NCI-H2171 (cell line): ENCODE results near the gene SLC29A2.

Experiments used
- DNase-seq: peaks from one replicate; lab custom pipeline; 2025; lab: John Stamatoyannopoulos, UW

Gene SLC29A2

GRCh38 chr11:66349084-66349386, 22.5 kb downstream of the SLC29A2 start:
- DNase-seq: no peak

DNA sequence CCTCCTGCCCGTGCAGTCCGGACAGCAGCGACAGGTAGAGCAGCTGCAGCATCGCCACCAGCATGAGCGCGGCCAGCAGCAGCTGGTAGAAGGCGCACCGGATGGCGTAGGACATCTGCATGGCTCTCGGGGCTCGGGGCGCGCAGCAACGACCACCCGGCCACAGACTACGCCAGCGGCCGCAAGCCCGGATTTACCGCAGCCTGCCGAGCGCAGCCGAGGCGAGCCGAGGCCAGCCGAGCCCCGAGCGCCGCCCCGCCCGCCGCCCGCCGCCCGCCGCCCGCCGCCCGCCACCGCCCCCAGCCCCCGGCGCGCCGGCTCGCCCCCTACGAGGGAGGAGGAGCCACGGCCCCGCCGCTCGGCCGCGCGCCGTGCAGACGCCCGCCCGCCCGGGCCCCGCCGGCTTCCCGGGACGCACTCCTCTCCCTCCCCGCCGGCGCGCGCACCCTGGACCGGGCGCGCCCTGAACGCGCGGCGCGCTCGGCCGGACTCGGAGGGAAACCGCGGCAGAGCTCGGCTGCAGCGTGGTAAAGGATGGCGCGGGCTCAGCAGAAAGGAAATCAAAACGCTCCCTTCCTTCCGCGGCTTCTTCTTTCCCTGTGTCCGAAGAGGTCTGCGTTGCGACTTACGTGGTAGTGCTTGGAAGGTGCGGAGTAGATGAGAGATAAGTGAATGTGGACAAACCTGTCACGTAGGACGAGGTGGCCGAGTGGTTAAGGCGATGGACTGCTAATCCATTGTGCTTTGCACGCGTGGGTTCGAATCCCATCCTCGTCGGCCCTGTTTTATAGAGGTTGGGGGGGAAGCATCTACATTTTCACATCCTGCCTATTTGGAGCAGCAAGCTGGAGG, 23.9 kb downstream of the SLC29A2 start, which contains the start of gene B4GAT1:
TSS of gene B4GAT1 (minus strand) at position 205 of the 852 bp plus-strand sequence. CDS start at position 121, 84 bp downstream.
- DNase-seq: peak; percentile 73

DNA sequence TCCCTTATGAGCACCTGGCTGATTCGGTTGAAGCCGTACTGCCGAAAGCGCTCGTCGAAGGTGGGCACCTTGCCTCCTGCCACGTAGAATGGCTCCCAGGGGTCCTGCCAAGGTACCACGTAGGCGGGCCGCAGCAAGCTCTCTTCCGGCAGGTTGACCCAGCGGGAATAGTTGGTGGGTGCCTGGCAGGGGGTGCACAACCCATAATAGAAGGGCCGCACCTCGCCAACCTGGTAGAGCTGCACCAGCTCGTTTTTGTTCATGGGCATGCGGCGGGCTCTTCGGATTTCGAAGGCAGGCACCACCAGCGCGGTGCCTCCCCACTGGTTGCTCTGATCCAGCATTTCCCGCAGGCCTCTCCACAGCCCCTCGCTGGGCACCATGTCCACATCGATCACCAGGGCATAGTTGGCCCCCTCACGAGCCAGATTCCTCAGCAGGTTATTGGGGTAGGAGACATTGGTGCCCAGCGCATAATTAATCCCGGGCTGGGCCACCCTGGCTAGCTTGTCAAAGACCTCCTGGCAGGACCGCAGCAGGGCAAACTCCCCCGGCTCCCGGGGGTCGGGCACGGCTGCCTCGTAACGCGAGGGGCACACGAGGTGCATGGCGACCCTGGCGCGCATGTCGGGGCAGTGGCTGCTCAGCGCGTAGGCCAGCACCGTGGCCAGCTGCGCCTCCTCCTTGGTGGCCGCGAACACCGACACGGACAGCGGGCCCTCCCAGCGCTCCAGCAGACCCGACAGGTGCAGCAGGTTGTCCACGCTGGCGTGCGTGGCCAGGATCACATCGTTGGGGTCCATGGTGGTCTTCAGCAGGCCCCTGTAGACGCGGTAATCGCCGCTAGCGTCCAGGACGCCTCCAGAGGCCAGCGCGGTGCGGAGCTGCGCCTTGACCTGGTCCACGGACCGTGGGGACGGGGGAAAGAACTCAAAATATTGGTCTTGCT, 24.8 kb downstream of the SLC29A2 start:
- no peak for DNase-seq

DNA sequence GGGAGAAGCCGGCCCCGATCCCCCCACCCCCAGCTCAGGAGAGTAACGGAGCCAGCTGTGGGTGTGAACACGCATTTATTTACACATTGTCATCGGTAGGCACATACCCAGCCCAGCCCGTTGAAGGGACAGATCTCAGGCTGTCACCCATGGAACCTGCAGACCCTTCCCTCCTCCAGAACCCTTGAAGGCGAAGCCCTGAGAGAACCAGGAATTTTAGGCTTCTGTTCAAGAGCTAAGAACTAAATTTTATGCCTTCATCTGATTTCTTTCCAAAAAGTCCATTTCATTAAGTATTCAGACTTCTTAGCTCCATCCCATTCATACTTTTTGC, 26.3 kb downstream of the SLC29A2 start:
- no peak for DNase-seq

- peak; percentile 93 for DNase-seq
Measured at GRCh38 chr11:66344550-66345315, 26.8 kb downstream of the SLC29A2 start, which contains the start of gene BRMS1. BRMS1 (minus strand) TSS chr11:66345104; CDS start chr11:66342234, 2,870 bp downstream.

- no peak for DNase-seq
Measured at GRCh38 chr11:66343176-66343575, 28.4 kb downstream of the SLC29A2 start.

GRCh38 chr11:66341502-66342126, 29.9 kb downstream of the SLC29A2 start:
- DNase-seq: no peak

DNA sequence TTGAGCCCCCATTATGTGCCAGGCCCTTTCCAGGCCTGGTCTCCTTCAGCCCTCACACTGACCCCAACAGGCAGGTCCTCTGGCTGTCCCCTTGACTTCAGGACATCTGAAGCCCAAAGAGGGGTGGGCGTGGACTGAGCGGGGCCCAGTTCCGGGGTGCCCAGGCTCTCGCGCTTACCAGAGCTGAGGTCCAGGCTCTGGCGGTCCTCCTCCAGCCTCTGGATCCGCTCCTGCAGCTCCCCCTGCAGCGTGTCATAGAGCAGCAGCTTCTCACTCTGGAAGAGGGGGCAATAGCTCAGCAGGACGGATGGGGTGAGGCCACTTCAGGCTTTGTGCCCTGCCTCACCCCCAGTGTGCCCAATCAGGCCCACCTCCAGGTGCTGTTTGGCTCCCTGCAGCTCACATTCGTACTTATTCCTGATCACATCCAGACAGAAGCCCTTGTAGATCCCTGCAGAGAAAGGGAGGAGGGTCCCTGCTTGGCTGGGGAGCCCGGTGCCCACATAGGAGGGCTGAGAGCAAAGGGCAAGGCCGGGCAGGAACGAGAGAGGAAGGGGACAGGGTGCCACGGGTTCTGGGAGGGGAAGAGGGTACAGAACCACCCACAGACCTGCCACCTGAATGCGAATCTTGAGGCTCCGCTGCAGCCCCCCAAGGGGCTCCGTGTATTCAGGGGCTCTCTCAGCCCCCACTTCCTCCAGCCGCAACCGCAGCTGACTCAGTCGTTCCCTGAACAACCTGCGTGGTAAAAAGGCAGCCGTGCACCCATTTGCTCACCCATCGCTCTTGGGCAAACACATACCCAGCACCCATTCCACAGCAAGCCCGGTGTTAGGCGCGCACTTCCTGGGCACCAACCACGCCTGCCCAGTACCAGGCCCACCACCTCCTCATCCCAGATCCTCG, 30.7 kb downstream of the SLC29A2 start:
- DNase-seq: no peak

DNA sequence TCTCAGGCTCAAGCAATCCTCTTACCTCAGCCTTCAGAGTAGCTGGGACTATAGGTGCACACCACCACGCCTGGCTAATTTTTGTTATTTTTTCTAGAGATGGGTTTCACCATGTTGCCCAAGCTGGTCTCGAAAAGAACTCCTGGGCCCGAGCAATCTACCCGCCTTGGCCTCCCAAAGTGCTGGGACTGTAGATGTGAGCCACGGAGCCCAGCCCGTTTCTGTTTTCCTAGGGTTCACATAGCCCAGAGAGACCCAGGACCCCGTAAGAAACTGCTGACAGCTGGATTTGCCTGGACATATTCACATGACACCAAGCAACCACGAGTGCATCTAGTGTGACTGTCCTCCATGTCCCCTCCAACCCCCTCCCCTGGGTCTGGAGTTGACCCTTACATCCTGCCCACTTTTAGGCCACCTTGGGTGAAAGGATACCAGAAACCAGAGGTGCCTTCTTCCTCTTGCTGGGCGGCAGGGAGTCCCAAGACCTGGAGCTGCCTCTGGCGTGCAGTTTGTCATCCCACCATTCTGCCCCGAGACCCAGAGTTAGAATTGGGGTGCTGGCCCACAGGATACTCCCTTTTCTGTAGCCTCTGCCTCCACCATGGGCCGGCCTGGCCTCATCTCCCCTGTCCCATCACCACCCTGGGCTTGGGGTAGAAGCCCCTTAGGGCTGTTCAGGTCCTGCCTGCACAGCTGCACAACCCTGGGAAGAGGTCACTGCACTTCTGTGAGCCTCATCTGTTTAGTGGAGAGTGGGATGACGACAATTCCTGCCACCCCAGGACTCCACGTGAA, 31.7 kb downstream of the SLC29A2 start:
- no peak for DNase-seq

GRCh38 chr11:66339162-66339675, 32.3 kb downstream of the SLC29A2 start:
- DNase-seq: no peak

DNA sequence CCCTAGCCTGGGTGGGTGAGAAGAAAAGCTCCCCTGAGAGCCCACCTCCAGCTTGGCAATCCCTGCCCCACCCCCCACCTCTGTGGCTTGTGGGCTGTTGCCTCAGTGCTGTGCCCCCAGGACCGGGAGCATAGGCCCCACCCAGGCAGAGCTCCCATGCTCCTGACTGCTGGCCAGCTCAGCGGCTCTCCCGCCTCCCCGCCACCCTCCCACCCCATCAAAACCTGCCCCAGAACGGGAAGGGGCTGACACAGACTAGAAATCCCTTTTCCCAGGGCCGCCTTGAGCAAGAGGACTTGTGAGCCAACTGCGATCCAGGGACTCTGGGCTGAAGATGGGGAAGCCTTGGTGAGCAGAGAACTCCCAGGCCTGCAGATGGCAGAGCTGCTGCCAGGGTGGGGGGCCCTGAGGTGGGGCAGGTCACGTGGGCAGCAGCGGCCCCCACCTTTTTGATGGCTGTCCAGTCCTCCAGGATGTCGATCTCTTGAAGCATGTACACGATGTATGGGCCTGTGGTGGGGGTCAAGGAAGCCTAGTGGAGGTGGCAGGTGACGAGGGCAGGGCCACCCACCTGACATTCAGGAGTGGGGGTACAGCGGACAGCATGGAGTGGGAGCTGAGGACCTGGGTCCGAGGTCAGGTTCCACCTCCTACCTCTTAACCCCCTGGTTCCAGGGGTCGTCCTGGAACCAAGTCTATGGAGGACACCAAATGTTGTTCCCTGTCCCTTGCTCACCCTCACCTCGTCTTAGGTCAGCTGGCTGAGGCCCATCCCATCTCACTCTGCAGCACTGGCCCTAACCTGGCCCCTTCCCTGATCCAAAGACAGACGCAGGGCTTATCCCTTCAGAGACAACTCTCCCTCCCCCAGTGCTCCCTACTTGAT, 33.0 kb downstream of the SLC29A2 start:
- no peak for DNase-seq

DNA sequence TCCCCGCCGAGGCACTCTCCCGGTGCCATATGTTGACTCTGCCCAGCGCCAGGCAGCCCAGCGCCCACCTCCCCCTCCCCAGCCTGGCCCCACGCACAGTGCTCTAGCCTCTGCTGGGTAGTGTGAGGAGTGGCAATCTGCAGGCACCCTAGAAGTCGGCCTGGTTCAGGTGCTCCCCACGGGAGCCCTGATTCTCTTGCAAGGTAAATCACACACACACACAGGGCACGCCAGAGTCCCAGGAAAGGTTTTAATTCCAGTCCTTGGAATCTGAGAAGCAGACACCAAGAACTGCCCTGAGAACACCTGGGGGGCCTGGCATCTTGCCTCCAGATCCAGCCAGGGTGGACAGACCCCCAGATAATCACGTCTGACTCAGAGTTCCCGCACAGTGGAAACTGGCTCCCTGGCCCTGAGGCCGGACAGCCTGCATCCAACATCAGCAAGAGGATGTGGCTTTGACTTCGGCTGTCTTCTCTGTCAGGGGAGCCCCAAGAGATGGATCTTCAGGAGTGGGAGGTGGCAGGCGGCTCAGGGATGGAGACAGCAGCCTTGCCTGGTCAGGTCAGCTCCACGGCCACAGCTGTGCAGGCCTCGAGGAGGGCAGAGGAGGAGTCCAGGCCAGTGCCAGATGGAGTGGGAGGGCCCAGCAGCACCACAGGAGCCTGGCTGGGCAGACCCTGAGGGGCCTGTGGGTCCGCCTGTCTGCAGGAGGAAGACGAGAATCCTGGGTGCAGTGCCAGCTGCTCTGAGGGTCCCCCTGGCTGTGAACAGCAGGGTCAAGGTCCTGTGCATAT, 34.3 kb downstream of the SLC29A2 start:
- no peak for DNase-seq

DNA sequence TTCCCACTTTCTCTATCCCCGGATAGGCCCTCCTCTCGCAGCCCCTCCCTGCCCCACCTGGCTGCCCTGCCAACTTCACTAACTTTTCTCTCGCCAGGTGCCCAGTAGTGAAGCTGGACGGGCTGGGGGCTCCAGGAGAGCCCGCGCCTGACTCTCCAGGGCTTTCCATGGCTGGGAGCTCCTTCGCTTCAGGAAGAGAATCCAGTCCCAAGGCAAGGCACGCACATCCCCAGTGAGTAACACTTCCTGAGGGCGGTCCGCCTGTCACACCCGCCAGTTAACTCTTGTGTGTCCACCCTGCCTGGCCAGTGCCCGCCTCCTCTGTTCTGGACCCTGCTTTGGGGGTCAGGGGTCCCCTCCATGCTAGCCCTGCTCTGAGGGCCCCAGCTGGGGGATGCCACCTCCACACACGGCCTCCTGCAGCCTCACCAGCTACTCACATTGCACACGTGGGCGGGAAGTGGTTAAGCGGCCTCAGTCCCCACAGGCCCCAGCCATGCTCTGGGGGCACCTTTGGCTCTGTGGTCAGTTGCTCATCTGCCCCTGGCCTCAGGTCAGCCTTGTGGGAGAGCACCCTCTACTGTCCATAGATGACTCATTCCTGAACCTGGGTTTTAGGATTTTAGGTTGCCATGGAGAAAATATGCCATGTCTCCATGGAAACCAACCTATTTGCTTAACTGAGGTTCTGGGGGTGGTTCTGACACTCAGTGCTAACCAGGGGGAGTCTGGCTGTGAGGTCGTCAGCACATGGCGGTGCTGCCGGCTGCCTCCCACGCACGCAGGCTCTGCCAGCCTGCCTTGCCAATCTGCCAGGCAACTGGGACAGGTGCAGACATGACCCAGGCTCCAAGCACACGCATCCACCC, 35.1 kb downstream of the SLC29A2 start, which contains the start of gene RIN1:
TSS of gene RIN1 (minus strand) at position 201 of the 869 bp plus-strand sequence. CDS start at position 169, 32 bp downstream.
- peak; percentile 92 for DNase-seq

- peak; percentile 38 for DNase-seq
Measured at GRCh38 chr11:66335531-66336233, 35.9 kb downstream of the SLC29A2 start.

- no peak for DNase-seq
Measured at GRCh38 chr11:66334605-66335442, 36.7 kb downstream of the SLC29A2 start.
